GM23248 (cell line): Measurements from ENCODE around the gene PLEKHG5.

Source experiments
- EZH2 ChIP-seq: fragments of 200-600 bp; sonication (generic); IDR thresholded peaks from 2 replicates; pipeline ENCODE4 v1.6.1; 2018; ENCODE audit warnings: antibody characterized with exemption, mild to moderate bottlenecking; ENCODE audit not compliant: insufficient read depth, poor library complexity, severe bottlenecking
- EZH2phosphoT487 ChIP-seq: fragments of 200-600 bp; sonication (generic); IDR thresholded peaks from 2 replicates; pipeline ENCODE4 v1.6.1; 2018; ENCODE audit warnings: antibody characterized with exemption, moderate library complexity, mild to moderate bottlenecking, low read depth; ENCODE audit not compliant: insufficient read depth

- TF ChIP-seq EZH2phosphoT487 (no peak), EZH2 (no peak)
Measured at GRCh38 chr1:6441586-6441985, 49.9 kb downstream of the PLEKHG5 start.
